GM06990 (cell line): ENCODE results near the gene KCNC2.

Experiments used
- DNase-seq: peaks from one replicate; pipeline ENCODE4 v3.0.0-alpha.2; 2011; ENCODE audit not compliant: insufficient read length; ENCODE audit errors: extremely low read depth
- H3K27me3 ChIP-seq: replicated peaks from 2 replicates; pipeline ENCODE4 v1.6.0; 2011; ENCODE audit warnings: low read length; ENCODE audit not compliant: control insufficient read depth, insufficient read depth
- H3K36me3 ChIP-seq: 2 replicates; pipeline ENCODE4 v1.5.1; 2011; ENCODE audit warnings: low read length; ENCODE audit not compliant: control insufficient read depth, insufficient read depth
- H3K4me3 ChIP-seq: replicated peaks from 2 replicates; pipeline ENCODE4 v1.5.1; 2011; ENCODE audit warnings: low read depth, mild to moderate bottlenecking, control low read depth, low read length
- CTCF ChIP-seq: IDR thresholded peaks from 2 replicates; pipeline ENCODE4 v1.5.1; 2011; ENCODE audit warnings: low read length, control low read depth, mild to moderate bottlenecking, inconsistent platforms; ENCODE audit not compliant: insufficient read depth, poor library complexity, severe bottlenecking

KCNC2 gene

GRCh38 chr12:75020068-75020557, 189.5 kb downstream of the KCNC2 start:
- H3K36me3 ChIP-seq: no peaks in the 10 kb centered on the region
- DNase-seq: no peak
- no peaks in the 10 kb centered on the region for H3K27me3 ChIP-seq
- no peak for TF ChIP-seq CTCF
- no peak overlapping the region for H3K4me3 ChIP-seq

GRCh38 chr12:75011120-75011519, 198.5 kb downstream of the KCNC2 start:
- H3K4me3 ChIP-seq: no peak overlapping the region
- no peak for TF ChIP-seq CTCF
- H3K36me3 ChIP-seq: no peaks in the 10 kb centered on the region
- no peaks in the 10 kb centered on the region for H3K27me3 ChIP-seq
- DNase-seq: no peak

- no peak overlapping the region for H3K4me3 ChIP-seq
- no peaks in the 10 kb centered on the region for H3K36me3 ChIP-seq
- H3K27me3 ChIP-seq: no peaks in the 10 kb centered on the region
- TF ChIP-seq CTCF: no peak
- no peak for DNase-seq
Measured at GRCh38 chr12:75007133-75007532, 202.5 kb downstream of the KCNC2 start.

- TF ChIP-seq CTCF: no peak
- no peak for DNase-seq
- Histone ChIP-seq H3K27me3 (no peaks in the 10 kb centered on the region), H3K36me3 (no peaks in the 10 kb centered on the region), H3K4me3 (no peak overlapping the region)
Measured at GRCh38 chr12:75000120-75000519, 209.5 kb downstream of the KCNC2 start.

- no peaks in the 10 kb centered on the region for H3K36me3 ChIP-seq
- TF ChIP-seq CTCF: no peak
- H3K27me3 ChIP-seq: no peaks in the 10 kb centered on the region
- no peak for DNase-seq
- no peak overlapping the region for H3K4me3 ChIP-seq
Measured at GRCh38 chr12:74999474-74999873, 210.2 kb downstream of the KCNC2 start.
